ENCODE results near the gene ZFYVE27.
A peak's percentile ranks its signal among the peaks of the same experiment; 100 is the strongest.
"Not testable (repeated sequence)": the region's sequence is repeated elsewhere in the genome, so short reads cannot be mapped to it uniquely, and the experiment has no call there.

Gene ZFYVE27

GRCh38 chr10:97736902-97737769 is at the start of gene ZFYVE27:
Gene ZFYVE27, plus strand, starts transcription at chr10:97737128. Its CDS starts 1,350 bp downstream, at chr10:97738478.
- peak; percentile 98 for DNase-seq (ENCODE audit: low spot score)
- peak; percentile 93 for FAIRE-seq

DNA sequence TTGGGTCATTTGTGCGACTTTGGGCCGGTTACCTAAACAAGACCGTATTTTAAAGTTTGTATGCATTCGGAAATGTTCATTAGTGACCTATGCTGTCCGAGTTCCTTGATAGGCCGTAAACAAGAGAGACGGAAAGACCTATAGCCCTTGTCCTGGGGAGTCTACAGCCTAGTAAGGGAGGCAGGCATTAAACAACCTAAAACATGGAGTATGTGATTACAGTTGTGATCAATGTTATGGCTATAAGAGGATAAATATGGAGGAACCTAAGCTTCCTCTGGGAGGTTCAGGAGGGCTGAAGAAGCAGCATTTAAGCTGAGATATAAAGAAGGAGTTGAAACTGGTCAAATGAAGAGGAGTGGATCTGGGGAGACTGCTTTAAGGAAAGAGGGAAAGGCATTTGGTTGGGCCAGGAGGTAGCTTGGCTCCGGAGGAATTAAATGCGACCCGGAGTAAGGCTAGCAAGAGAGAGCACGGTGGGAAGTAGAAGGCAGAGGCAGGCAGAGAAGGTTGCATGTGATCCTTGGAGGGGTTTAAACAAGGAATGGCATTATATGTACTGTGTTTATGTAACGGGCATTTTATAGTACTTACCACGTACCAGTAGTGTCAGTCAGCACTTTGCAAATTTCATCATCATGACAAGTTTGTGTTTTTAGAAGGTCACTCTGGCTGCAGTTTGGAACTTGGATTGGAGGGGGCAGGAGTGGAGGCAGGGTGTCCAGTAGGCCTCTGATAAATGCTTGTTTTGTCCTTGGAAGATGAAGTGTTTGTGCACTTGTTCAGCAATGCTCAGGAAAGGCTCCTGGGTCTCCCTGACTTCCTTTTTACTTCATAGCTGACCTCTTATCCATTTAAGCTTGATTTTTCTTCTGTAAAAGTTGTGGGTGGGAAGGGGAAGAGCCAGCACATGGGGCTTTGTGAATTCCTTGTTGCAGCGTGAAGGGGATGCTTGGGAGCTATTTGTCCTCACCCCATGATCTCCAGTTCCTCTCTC is 48.8 kb upstream of the ZFYVE27 start:
- FAIRE-seq: no peak
- no peak for DNase-seq (ENCODE audit: low spot score)

- peak; percentile 73 for DNase-seq (ENCODE audit: low spot score)
- FAIRE-seq: no peak
Observed at GRCh38 chr10:97689559-97690020, 47.3 kb upstream of the ZFYVE27 start.

- no peak for FAIRE-seq
Observed at GRCh38 chr10:97690133-97690532, 46.8 kb upstream of the ZFYVE27 start.

DNA sequence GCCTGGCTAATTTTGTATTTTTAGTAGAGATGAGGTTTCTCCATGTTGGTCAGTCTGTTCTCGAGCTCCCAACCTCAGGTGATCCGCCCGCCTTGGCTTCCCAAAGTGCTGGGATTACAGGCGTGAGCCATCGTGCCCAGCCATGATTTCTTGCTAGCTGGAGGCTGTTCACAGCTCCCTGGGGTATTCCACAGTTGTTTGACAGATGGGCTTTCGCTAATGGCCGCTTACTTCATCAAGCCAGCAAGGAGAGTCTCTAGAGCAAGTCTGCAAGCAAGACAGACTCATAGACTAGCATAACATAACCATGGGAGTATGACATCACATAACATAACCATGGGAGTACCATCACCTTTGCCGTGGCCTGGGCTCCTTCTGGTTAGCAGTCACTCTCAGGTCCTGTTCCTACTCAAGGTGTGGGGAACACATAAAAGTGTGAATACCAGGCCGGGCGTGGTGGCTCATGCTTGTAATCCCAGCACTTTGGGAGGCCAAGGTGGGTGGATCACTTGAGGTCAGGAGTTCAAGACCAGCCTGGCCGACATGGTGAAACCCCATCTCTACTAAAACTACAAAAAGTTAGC is 38.8 kb upstream of the ZFYVE27 start:
- not testable (repeated sequence) for DNase-seq (ENCODE audit: low spot score); FAIRE-seq

More at GRCh38 chr10:97690133-97690532, 46.8 kb upstream of the ZFYVE27 start:
- no peak for DNase-seq (ENCODE audit: low spot score)

DNA sequence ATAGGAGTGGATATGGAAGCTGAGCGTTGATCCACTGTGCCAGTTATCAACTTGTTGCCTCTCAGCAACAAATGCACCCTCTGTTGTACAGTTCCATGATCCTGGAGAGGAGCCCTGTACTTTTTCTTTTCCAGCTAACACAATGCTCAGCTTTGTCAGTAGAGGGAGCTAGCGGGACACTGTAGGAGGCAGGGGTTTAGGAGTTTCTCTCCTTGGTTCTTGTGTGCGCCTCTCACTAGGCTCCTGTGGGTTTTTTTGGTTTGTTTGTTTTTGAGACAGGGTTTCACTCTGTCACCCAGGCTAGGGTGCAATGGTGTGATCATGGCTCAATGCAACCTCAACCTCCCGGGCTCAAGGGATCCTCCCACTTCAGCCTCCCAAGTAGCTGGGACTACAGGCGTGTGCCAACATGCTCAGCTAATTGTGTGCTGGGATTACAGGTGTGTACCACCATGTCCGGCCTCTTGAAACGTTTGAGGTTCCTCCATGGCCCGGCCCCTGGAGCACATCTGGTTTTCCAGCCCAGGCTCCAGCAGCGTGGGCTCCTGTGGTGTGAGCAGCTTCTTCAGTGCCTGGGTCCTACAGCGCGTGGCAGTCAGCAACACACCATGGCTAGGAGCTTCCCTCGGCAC is 35.4 kb upstream of the ZFYVE27 start:
- peak; percentile 75 for DNase-seq (ENCODE audit: low spot score)
- FAIRE-seq: no peak

- DNase-seq (ENCODE audit: low spot score) (no peak), FAIRE-seq (no peak)
Observed at GRCh38 chr10:97703398-97704067, 33.4 kb upstream of the ZFYVE27 start.

DNA sequence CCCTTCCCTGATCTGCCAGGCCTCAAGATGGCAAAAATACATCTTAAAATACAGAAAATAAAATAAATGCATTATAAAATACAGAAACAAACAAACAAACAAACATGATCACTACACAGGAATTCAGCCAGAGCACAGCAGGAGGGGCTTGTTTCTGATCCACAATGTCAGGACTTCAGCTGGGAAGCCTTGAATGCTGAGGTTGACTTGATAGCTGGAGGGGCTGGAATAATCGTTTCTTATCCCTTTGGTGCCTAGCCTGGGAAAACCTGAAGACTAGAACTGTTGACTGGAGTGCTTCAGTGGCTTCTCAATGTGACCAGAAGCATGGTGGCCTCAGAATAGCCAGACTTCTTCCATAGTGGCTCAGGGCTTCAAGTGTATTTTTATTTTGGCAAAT is 32.6 kb upstream of the ZFYVE27 start:
- DNase-seq (ENCODE audit: low spot score) (no peak), FAIRE-seq (no peak)

DNA sequence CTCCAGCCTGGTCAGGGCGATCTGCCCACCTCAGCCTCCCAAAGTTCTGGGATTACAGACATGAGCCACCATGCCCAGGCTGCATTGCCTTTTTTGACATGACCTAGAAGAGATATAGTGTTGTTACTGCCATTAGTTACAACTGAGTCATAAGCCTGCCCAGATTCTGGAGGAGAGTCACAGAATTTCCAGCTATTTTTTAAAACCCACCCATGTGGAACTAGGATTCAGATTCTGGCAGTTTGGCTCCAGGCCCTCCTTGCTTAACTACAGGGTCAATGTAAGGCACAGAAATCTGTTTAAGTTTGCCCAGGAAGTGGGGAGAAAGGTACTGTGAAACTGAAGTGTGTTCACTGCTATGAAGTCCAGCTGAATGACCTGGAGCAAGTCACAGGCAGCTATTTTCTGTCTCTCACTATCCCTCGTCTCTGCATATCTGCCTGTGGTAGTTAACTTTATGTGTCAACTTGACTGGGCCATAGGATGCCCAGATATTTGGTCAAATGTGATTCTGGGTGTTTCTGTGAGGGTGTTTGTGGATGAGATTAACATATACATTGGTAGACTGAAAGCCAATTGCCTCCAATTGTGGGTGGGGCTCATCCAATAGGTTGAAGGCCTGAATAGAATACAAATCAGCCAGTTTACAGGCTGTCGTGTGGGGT is 31.8 kb upstream of the ZFYVE27 start:
- FAIRE-seq (no peak), DNase-seq (ENCODE audit: low spot score) (no peak)

GRCh38 chr10:97707134-97707861 is 29.6 kb upstream of the ZFYVE27 start:
- FAIRE-seq (no peak), DNase-seq (ENCODE audit: low spot score) (no peak)

- DNase-seq (ENCODE audit: low spot score) (no peak), FAIRE-seq (no peak)
Observed at GRCh38 chr10:97708167-97708566, 28.8 kb upstream of the ZFYVE27 start.

GRCh38 chr10:97708976-97709946 is 27.7 kb upstream of the ZFYVE27 start:
- FAIRE-seq (no peak), DNase-seq (ENCODE audit: low spot score) (peak; percentile 56)

DNA sequence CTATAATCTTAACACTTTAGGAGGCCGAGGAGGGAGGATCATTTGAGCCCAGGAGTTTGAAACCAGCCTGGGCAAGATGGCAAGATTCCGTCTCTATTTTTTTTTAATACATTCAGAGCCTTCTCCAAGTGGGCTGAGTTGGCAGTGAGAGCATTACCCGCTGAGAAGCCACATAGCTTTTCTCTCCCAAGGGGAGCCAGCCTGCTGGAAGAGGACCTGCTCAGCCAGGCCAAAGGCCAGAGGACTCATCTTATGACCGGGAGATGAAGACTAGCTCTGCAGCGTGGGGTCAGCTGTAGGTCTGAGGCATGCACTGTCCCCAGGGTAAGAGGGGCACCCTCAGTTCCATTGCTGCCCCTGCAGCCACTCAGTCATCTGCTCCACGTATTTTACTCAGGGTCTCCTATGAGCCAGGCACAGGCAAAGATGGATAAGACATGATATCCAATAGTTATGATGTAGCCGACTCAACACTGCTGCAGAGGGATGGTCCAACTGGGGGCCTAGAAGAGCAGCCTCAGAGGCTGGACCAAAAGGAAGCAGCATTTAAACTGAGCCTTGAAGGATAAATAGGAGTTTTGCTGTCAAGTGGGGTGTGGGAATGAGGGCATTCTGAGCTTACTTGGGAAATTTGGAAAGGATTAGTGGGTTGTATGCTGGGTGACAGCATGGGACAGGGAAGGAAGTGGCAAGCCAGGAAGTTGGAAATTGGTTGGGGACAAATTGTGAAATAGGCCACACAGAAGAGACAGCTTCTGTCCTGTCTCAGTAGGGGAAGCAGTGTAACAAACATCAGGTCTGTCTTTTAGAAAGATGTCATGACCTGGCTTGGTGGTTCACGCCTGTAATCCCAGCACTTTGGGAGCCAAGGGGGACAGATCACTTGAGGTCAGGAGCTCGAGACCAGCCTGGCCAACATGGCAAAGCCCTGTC is 25.0 kb upstream of the ZFYVE27 start:
- DNase-seq (ENCODE audit: low spot score) (no peak), FAIRE-seq (no peak)

GRCh38 chr10:97713339-97713825 is 23.5 kb upstream of the ZFYVE27 start, which contains the start of gene MARVELD1:
Gene MARVELD1, plus strand, starts transcription at chr10:97713730. Its CDS starts 147 bp downstream, at chr10:97713877.
- peak; percentile 80 for DNase-seq (ENCODE audit: low spot score)

DNA sequence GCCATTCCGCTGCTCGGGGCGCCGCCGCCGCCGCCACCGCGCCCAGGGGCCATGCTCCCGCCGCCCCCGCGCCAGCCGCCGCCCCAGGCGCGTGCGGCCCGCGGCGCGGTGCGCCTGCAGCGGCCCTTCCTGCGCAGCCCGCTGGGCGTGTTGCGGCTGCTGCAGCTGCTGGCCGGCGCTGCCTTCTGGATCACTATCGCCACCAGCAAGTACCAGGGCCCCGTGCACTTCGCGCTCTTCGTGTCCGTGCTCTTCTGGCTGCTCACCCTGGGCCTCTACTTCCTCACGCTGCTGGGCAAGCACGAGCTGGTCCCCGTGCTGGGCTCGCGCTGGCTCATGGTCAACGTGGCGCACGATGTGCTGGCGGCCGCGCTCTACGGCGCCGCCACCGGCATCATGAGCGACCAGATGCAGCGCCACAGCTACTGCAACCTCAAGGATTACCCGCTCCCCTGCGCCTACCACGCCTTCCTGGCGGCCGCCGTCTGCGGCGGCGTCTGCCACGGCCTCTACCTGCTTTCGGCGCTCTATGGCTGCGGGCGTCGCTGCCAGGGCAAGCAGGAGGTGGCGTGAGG is 23.0 kb upstream of the ZFYVE27 start:
- peak; percentile 76 for DNase-seq (ENCODE audit: low spot score)
- FAIRE-seq: peak; percentile 96

More at GRCh38 chr10:97713339-97713825, 23.5 kb upstream of the ZFYVE27 start, which contains the start of gene MARVELD1:
- no peak for FAIRE-seq
